B cell (primary cell): ENCODE results near the gene PGAM2. TPM values are rescaled to one million over a fixed set of nuclear protein-coding genes. Genes with fewer than 3 reads are reported as not detected.

Source experiments
- ATAC-seq: fragments of 200-7000 bp; cut with Tn5 transposase; one replicate; pipeline ENCODE4 v1.10.0; 2021; ENCODE audit warnings: low read depth, mild to moderate bottlenecking, moderate number of reproducible peaks, moderate library complexity
- CTCF ChIA-PET: fragments of 350-600 bp; sonication (Branson Sonifier 250); formaldehyde crosslinking; loops from one replicate; lab custom pipeline; 2021; ENCODE audit warnings: antibody characterized with exemption, inconsistent platforms; lab: Charles Lee
- POLR2A ChIA-PET: fragments of 350-600 bp; sonication (Branson Sonifier 250); formaldehyde crosslinking; loops from one replicate; lab custom pipeline; 2021; ENCODE audit warnings: antibody characterized with exemption; lab: Charles Lee
- DNase-seq: peaks from one replicate; pipeline ENCODE4 v3.0.0; 2013
- H2AFZ ChIP-seq: 2 replicates; pipeline ENCODE4 v1.6.1; 2012; ENCODE audit warnings: mild to moderate bottlenecking, low read depth, low read length; ENCODE audit not compliant: insufficient read depth, poor library complexity, severe bottlenecking
- H3K27ac ChIP-seq, 2 donors: 1 replicate in 1 of 2; 2 replicates in 1 of 2; pipeline ENCODE4 v1.5.1; 2012 to 2013; ENCODE audit warnings: low read length in 2 of 2, mild to moderate bottlenecking in 2 of 2, moderate library complexity in 1 of 2
- H3K27me3 ChIP-seq, 4 experiments: fragments of 200-600 bp in 1 of 4; sonication (generic) in 1 of 4; replicated peaks in 1 of 4; 1 replicate in 2 of 4; 2 replicates in 2 of 4; pipeline versions ENCODE4 v1.6.1 to v1.7.0; 2013 to 2016; ENCODE audit warnings: low read length in 3 of 4, mild to moderate bottlenecking in 2 of 4, mixed read lengths in 1 of 4, moderate library complexity in 1 of 4; ENCODE audit not compliant: insufficient read depth in 4 of 4, control insufficient read depth in 3 of 4; ENCODE audit errors: control extremely low read depth in 1 of 4
- H3K36me3 ChIP-seq, 2 experiments: replicated peaks in 1 of 2; 1 replicate in 1 of 2; 2 replicates in 1 of 2; pipeline versions ENCODE4 v1.6.1 to v1.7.1; 2013; ENCODE audit warnings: low read length in 1 of 2; ENCODE audit not compliant: insufficient read depth in 2 of 2, control insufficient read depth in 1 of 2; ENCODE audit errors: control extremely low read depth in 1 of 2, extremely low read depth in 1 of 2
- H3K4me1 ChIP-seq, 2 donors: fragments of 200-600 bp in 1 of 2; sonication (generic) in 1 of 2; 1 replicate in 1 of 2; 2 replicates in 1 of 2; pipeline versions ENCODE4 v1.5.1 to v1.6.1; 2013 to 2017; ENCODE audit warnings: low read length in 2 of 2; ENCODE audit not compliant: control insufficient read depth in 2 of 2, insufficient read depth in 2 of 2
- H3K4me2 ChIP-seq: replicated peaks from 2 replicates; pipeline ENCODE3; 2012; ENCODE audit warnings: mild to moderate bottlenecking, low read depth, low read length; ENCODE audit not compliant: poor library complexity, severe bottlenecking
- H3K4me3 ChIP-seq, 5 experiments: fragments of 200-600 bp in 1 of 5; sonication (generic) in 1 of 5; 1 replicate in 3 of 5; 2 replicates in 2 of 5; pipeline versions ENCODE4 v1.5.1 to v1.7.0; 2011 to 2016; ENCODE audit warnings: low read length in 4 of 5, mild to moderate bottlenecking in 4 of 5, low read depth in 2 of 5, control low read depth in 1 of 5, moderate library complexity in 1 of 5; ENCODE audit not compliant: insufficient read depth in 1 of 5; ENCODE audit errors: control extremely low read depth in 1 of 5, extremely low read depth in 1 of 5
- H3K79me2 ChIP-seq: fragments of 200-600 bp; sonication (generic); one replicate; pipeline ENCODE4 v1.6.0; 2016; ENCODE audit warnings: low read length; ENCODE audit not compliant: control insufficient read depth, insufficient read depth
- H3K9ac ChIP-seq: fragments of 200-600 bp; sonication (generic); 2 replicates; pipeline ENCODE4 v1.6.1; 2017; ENCODE audit warnings: mild to moderate bottlenecking, low read length, moderate library complexity
- H3K9me3 ChIP-seq, 3 donors: one replicate each; pipeline versions ENCODE4 v1.6.1 to v1.7.1; 2013; ENCODE audit warnings: low read length in 2 of 3; ENCODE audit not compliant: control insufficient read depth in 2 of 3, insufficient read depth in 1 of 3; ENCODE audit errors: control extremely low read depth in 1 of 3
- H4K20me1 ChIP-seq: 2 replicates; pipeline ENCODE4 v1.6.0; 2012; ENCODE audit warnings: mild to moderate bottlenecking, low read length; ENCODE audit not compliant: insufficient read depth, control insufficient read depth, poor library complexity, severe bottlenecking
- H3K27ac Mint-ChIP-seq: one replicate; pipeline ENCODE4 v1.8.0; 2021; ENCODE audit warnings: mixed read lengths
- H3K27me3 Mint-ChIP-seq: one replicate; pipeline ENCODE4 v1.8.0; 2021; ENCODE audit warnings: mixed read lengths
- H3K4me1 Mint-ChIP-seq: one replicate; pipeline ENCODE4 v1.8.0; 2021; ENCODE audit warnings: mixed read lengths
- H3K4me3 Mint-ChIP-seq: one replicate; pipeline ENCODE4 v1.8.0; 2021; ENCODE audit warnings: mixed read lengths
- H3K9me3 Mint-ChIP-seq: one replicate; pipeline ENCODE4 v1.8.0; 2022; ENCODE audit warnings: mixed read lengths; ENCODE audit not compliant: insufficient read depth
- EZH2 ChIP-seq: IDR thresholded peaks from 2 replicates; pipeline ENCODE4 v1.6.1; 2012; ENCODE audit warnings: borderline replicate concordance, low read depth, mild to moderate bottlenecking, moderate library complexity, low read length; ENCODE audit not compliant: insufficient read depth, poor library complexity, severe bottlenecking
- WGBS: methylation state at CpG from one replicate; pipeline ENCODE4 v1.1.5; 2013; ENCODE audit warnings: missing lambda C conversion rate; ENCODE audit not compliant: insufficient coverage; 5-methylcytosine and 5-hydroxymethylcytosine counted together
- intact Hi-C: fragments of 100-400 bp; cut with micrococcal nuclease; formaldehyde crosslinking; loops from one replicate; pipeline ENCODE4 v1.10.0; 2022
- polyA plus RNA-seq: library from polyadenylated mRNA; depleted of rRNA; stranded (reverse); fragments of >200 nt; gene quantifications from 2 replicates; pipeline ENCODE4 v1.2.3, GENCODE V29; 2012
- total RNA-seq, 2 donors: library from RNA; stranded (reverse); fragments of 120-200 nt in 1 of 2; gene quantifications; 1 replicate in 1 of 2; 2 replicates in 1 of 2; pipeline versions ENCODE4 v1.2.3 to v1.2.4, GENCODE V29; 2013 to 2022
- TF ChIP-seq, protein P1 (sequence below): fragments of 200-600 bp; IDR thresholded peaks from one replicate; pipeline ENCODE4 v1.8.0; 2022; ENCODE audit warnings: antibody characterized with exemption, mild to moderate bottlenecking

The PGAM2 gene
- total and polyA plus RNA-seq, 2 donors (not counting 1 experiment from before 2014, with no cell fraction given) = 0.69 to 3.2 TPM

DNA sequence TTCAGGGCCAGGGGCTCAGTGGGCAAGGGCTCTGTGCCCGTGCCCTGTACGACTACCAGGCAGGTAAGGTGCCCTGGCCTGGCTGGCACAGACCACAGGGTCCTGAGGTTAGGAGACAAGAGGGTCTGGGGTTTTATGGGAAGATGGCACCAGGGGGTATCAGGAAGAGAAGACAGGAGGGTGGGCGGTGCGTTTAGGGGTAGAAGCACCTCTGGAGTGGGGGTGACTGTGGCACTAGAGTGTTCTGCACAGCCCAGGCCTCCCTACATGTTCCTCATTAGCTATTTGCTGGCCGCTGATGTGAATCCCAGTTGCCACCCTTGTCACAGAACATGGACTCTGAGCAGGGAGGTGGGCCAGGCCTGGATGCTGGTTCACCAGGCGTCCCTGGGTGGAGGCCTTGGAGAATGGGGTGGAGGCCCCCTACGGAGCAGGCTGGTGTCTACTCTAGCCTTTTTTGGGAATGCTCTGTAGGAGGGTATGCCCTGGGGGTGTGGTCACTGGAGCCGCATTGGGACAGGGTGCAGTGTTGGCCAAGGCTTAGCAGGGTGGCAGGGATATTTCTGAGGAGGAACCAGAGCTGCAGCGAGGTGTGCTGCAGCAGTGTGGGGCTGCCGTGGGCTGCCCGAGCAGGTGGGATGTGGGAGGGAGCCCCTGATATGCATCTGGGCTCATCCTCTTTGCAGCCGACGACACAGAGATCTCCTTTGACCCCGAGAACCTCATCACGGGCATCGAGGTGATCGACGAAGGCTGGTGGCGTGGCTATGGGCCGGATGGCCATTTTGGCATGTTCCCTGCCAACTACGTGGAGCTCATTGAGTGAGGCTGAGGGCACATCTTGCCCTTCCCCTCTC, 5.0 kb downstream of the PGAM2 start:
- peak overlapping the region; percentile 88 for H3K4me3 Mint-ChIP-seq
- no peaks in the 10 kb centered on the region for H3K9me3 Mint-ChIP-seq
- CTCF ChIA-PET = interaction anchor here (0.6 to 1.7 kb wide), 4 partner anchors 12 to 489 kb away, joined by 3 to 6 read pairs (median 3); no protein-coding TSS in a partner anchor
- peak overlapping the region; percentile 64 for H3K4me2 ChIP-seq
- WGBS = 92% methylated on average over 21 of the region's 21 CpGs
- no peak overlapping the region for H3K9ac ChIP-seq
- peaks cover 52% of the 10 kb centered on the region for H3K79me2 ChIP-seq
- peaks cover 71 to 94% of the 10 kb centered on the region in 2 donors for H3K4me1 ChIP-seq
- peak overlapping the region; percentile 93 to 99 for H3K27ac ChIP-seq
- H3K27me3 ChIP-seq = no peaks in the 10 kb centered on the region
- DNase-seq = peak; percentile 22
- H3K27ac Mint-ChIP-seq = peak overlapping the region; percentile 100
- peak overlapping the region in 1 of 5 experiments; percentile 12 for H3K4me3 ChIP-seq
- peaks cover 0 to 4% (median 0%) of the 10 kb centered on the region in 3 donors for H3K9me3 ChIP-seq
- intact Hi-C loops = no loop called here
- H3K36me3 ChIP-seq = peaks cover 0 to 74% of the 10 kb centered on the region in 2 experiments
- H4K20me1 ChIP-seq = peaks cover 11% of the 10 kb centered on the region
- TF ChIP-seq, protein P1, sequence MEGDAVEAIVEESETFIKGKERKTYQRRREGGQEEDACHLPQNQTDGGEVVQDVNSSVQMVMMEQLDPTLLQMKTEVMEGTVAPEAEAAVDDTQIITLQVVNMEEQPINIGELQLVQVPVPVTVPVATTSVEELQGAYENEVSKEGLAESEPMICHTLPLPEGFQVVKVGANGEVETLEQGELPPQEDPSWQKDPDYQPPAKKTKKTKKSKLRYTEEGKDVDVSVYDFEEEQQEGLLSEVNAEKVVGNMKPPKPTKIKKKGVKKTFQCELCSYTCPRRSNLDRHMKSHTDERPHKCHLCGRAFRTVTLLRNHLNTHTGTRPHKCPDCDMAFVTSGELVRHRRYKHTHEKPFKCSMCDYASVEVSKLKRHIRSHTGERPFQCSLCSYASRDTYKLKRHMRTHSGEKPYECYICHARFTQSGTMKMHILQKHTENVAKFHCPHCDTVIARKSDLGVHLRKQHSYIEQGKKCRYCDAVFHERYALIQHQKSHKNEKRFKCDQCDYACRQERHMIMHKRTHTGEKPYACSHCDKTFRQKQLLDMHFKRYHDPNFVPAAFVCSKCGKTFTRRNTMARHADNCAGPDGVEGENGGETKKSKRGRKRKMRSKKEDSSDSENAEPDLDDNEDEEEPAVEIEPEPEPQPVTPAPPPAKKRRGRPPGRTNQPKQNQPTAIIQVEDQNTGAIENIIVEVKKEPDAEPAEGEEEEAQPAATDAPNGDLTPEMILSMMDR = no peak
- no peak for TF ChIP-seq EZH2
- no peaks in the 10 kb centered on the region for H3K27me3 Mint-ChIP-seq
- peaks cover 74% of the 10 kb centered on the region for H3K4me1 Mint-ChIP-seq
- H2AFZ ChIP-seq = no peak overlapping the region
- ATAC-seq = no peak
- POLR2A ChIA-PET = interaction anchor here (1.4 to 2.9 kb wide), 2 partner anchors 11 to 21 kb away, joined by 9 to 11 read pairs; no protein-coding TSS in a partner anchor
